Astrocyte (in vitro differentiated cells and primary cell): Measurements from ENCODE around the gene UBL7. TPM values are rescaled to one million over a fixed set of nuclear protein-coding genes. Genes with fewer than 3 reads are reported as not detected.
A peak's percentile ranks its signal among the peaks of the same experiment; 100 is the strongest.

Experiments
- DNase-seq: peaks from one replicate; pipeline ENCODE4 v3.0.0-alpha.2; 2010; ENCODE audit warnings: low read depth
- FAIRE-seq: peaks from 2 replicates; lab custom pipeline; 2011; peaks lifted over from hg19 to GRCh38; lab: Jason Lieb, UNC
- H2AFZ ChIP-seq: 2 replicates; pipeline ENCODE4 v1.6.0; 2012; ENCODE audit warnings: low read depth, low read length, inconsistent platforms
- H3K27ac ChIP-seq: 2 replicates; pipeline ENCODE4 v1.5.1; 2011; ENCODE audit warnings: low read depth, low read length, inconsistent platforms
- H3K27me3 ChIP-seq: 2 replicates; pipeline ENCODE4 v1.6.0; 2011; ENCODE audit warnings: low read length, inconsistent platforms; ENCODE audit not compliant: insufficient read depth
- H3K36me3 ChIP-seq: 2 replicates; pipeline ENCODE4 v1.5.1; 2011; ENCODE audit warnings: low read length, inconsistent platforms; ENCODE audit not compliant: insufficient read depth
- H3K4me1 ChIP-seq: 2 replicates; pipeline ENCODE4 v1.5.1; 2011; ENCODE audit warnings: low read length, inconsistent platforms; ENCODE audit not compliant: insufficient read depth
- H3K4me2 ChIP-seq: 2 replicates; pipeline ENCODE4 v1.6.0; 2012; ENCODE audit warnings: low read length, inconsistent platforms
- H3K4me3 ChIP-seq: 2 replicates; pipeline ENCODE4 v1.5.1; 2011; ENCODE audit warnings: low read depth, mild to moderate bottlenecking, low read length, inconsistent platforms; ENCODE audit not compliant: insufficient read depth
- H3K79me2 ChIP-seq: 2 replicates; pipeline ENCODE4 v1.6.0; 2012; ENCODE audit warnings: mild to moderate bottlenecking, low read length, inconsistent platforms; ENCODE audit not compliant: insufficient read depth
- H3K9ac ChIP-seq: 2 replicates; pipeline ENCODE4 v1.6.0; 2012; ENCODE audit warnings: mild to moderate bottlenecking, low read length, inconsistent platforms
- H3K9me3 ChIP-seq: 2 replicates; pipeline ENCODE4 v1.5.1; 2012; ENCODE audit warnings: low read depth, mild to moderate bottlenecking, low read length, inconsistent platforms; ENCODE audit not compliant: insufficient read depth
- H4K20me1 ChIP-seq: 2 replicates; pipeline ENCODE4 v1.6.0; 2012; ENCODE audit warnings: low read length, inconsistent platforms; ENCODE audit not compliant: insufficient read depth
- H3K27ac Mint-ChIP-seq: one replicate; pipeline ENCODE4 v1.8.0; 2021; ENCODE audit warnings: mild to moderate bottlenecking, mixed read lengths; ENCODE audit not compliant: unreplicated experiment
- H3K27me3 Mint-ChIP-seq: one replicate; pipeline ENCODE4 v1.8.0; 2021; ENCODE audit warnings: low read depth, mixed read lengths; ENCODE audit not compliant: unreplicated experiment
- H3K36me3 Mint-ChIP-seq: one replicate; pipeline ENCODE4 v1.8.0; 2021; ENCODE audit warnings: low read depth, mixed read lengths; ENCODE audit not compliant: unreplicated experiment
- H3K4me1 Mint-ChIP-seq: one replicate; pipeline ENCODE4 v1.8.0; 2021; ENCODE audit warnings: low read depth, mixed read lengths; ENCODE audit not compliant: unreplicated experiment
- H3K4me3 Mint-ChIP-seq: one replicate; pipeline ENCODE4 v1.8.0; 2021; ENCODE audit warnings: mild to moderate bottlenecking, moderate library complexity, mixed read lengths; ENCODE audit not compliant: unreplicated experiment
- H3K9me3 Mint-ChIP-seq: one replicate; pipeline ENCODE4 v1.8.0; 2021; ENCODE audit warnings: mild to moderate bottlenecking, mixed read lengths; ENCODE audit not compliant: unreplicated experiment
- EZH2 ChIP-seq: IDR thresholded peaks from 2 replicates; pipeline ENCODE4 v1.6.1; 2012; ENCODE audit warnings: mild to moderate bottlenecking, low read length, inconsistent platforms; ENCODE audit not compliant: insufficient read depth
- total RNA-seq: library from RNA; stranded (reverse); gene quantifications from 2 replicates; pipeline ENCODE4 v1.2.1, GENCODE V29; 2021
- TF ChIP-seq, protein P1 (sequence below): IDR thresholded peaks from 2 replicates; pipeline ENCODE4 v1.5.1; 2011; ENCODE audit warnings: low read depth, mild to moderate bottlenecking, inconsistent platforms, low read length, moderate library complexity; ENCODE audit not compliant: insufficient read depth

Gene UBL7
- total RNA-seq, 1 donor from 2014 or later = 40.9 TPM

DNA sequence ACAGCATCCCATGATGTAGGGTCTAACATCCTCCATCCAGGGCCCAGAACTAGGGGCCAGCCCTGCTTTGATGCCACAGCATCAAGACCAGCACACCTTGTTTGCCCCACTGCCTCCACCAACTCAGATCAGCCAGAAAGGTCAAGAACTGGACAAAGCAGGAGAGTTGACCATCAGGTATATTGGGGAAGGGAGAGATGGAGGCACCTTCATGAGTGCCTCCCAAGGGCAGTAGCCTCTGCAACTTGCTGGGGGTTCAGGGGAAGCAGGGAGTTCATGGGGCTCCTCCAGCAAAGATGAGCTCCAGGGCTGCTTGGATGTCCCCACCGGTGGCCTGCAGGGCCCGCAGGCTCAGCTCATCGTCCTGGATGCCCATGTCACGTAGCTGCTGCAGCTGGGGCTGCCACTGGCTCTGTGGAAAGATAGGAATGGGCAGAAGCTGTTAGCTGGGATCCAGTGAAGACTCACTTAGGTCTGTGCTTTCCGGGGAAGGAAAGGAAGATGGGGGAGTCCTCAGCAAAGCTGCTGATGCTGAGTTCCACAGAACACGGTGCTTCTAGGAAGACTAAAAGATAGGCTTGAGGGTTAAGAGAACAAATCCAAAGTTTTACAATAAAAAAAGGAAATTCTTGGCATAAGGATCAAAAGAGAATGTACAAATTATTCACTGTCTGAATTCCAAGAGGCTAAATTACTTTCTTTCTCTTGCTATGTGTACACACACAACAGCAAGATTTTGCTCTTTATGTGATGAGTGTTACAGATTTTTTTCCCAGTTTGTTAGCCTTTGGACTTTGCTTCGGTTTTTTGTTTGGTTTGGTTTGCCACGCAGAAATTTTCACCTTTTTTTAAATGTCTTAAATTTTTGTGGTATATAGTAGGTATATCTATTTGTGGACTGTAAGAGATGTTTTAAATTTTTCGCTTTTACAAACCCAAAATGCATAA lies 14.9 kb downstream of the UBL7 start:
- no peaks in the 10 kb centered on the region for H3K9me3 Mint-ChIP-seq

DNA sequence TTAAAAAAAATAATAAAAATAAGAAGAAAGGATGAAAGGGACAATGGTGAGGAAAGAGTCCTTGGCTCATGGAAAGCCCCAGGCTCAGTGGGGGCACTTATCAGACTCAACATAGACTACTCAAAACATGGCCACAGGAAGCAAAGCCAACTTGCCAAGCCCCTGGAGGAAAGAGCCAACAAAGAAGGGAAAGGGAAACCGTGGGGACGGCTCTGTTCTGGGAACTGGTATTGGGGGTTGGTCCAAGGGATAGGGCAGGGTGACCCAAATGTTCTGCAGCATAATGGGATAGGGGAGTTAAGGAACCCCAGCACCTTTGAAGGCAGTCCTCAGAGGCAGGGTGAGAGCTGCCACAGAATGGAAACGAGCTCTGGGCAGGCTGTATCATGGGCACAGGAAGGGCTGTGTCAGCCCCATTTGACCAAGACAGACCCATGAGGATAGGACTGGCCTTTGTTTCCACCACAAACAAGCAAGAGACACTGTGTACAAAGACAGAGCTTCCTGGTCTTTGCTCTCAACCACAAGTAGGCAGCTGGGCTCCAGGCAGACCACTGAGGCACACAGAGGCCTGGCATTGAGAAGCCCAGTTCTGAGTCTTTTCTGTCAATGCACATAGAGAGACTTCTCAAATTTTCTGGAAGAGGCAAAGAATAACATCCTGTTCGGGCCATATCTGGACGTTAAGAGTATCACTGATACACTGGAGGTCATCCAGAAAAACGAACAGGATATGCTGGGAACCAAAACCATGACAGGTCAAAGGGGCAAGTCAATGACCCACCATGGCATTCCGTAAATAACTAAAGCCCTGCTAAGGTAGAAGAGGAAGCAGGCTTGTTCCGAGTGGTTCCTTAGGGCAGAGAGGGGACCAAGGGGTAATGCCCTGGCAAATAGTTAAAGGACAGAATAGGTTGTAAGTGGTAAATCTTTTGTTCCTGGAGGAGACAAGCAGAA lies 16.6 kb downstream of the UBL7 start:
- peaks cover 10% of the 10 kb centered on the region for H3K4me1 ChIP-seq
- no peak overlapping the region for H2AFZ ChIP-seq
- DNase-seq (no peak), FAIRE-seq (no peak)
- TF ChIP-seq, protein P1, sequence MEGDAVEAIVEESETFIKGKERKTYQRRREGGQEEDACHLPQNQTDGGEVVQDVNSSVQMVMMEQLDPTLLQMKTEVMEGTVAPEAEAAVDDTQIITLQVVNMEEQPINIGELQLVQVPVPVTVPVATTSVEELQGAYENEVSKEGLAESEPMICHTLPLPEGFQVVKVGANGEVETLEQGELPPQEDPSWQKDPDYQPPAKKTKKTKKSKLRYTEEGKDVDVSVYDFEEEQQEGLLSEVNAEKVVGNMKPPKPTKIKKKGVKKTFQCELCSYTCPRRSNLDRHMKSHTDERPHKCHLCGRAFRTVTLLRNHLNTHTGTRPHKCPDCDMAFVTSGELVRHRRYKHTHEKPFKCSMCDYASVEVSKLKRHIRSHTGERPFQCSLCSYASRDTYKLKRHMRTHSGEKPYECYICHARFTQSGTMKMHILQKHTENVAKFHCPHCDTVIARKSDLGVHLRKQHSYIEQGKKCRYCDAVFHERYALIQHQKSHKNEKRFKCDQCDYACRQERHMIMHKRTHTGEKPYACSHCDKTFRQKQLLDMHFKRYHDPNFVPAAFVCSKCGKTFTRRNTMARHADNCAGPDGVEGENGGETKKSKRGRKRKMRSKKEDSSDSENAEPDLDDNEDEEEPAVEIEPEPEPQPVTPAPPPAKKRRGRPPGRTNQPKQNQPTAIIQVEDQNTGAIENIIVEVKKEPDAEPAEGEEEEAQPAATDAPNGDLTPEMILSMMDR = no peak
- TF ChIP-seq EZH2 = no peak
- H3K27me3 ChIP-seq = no peaks in the 10 kb centered on the region
- Mint-ChIP-seq H3K27ac (no peak overlapping the region), H3K27me3 (peaks cover 9% of the 10 kb centered on the region), H3K36me3 (peaks cover 31% of the 10 kb centered on the region), H3K4me1 (peaks cover 15% of the 10 kb centered on the region), H3K9me3 (no peaks in the 10 kb centered on the region), H3K4me3 (no peak overlapping the region)
- no peak overlapping the region for H3K9ac ChIP-seq
- H3K79me2 ChIP-seq = no peaks in the 10 kb centered on the region
- no peaks in the 10 kb centered on the region for H3K9me3 ChIP-seq
- H3K4me2 ChIP-seq = no peak overlapping the region
- no peak overlapping the region for H3K27ac ChIP-seq
- peaks cover 18% of the 10 kb centered on the region for H3K36me3 ChIP-seq
- no peak overlapping the region for H3K4me3 ChIP-seq
- no peaks in the 10 kb centered on the region for H4K20me1 ChIP-seq

More for the DNA sequence above, 14.9 kb downstream of the UBL7 start:
- H3K4me3 Mint-ChIP-seq = no peak overlapping the region
- Histone ChIP-seq H3K27me3 (no peaks in the 10 kb centered on the region), H3K4me3 (no peak overlapping the region), H3K4me2 (no peak overlapping the region), H3K4me1 (peaks cover 10% of the 10 kb centered on the region), H3K79me2 (no peaks in the 10 kb centered on the region), H3K27ac (no peak overlapping the region), H3K9ac (no peak overlapping the region), H2AFZ (no peak overlapping the region), H3K36me3 (peaks cover 19% of the 10 kb centered on the region), H3K9me3 (no peaks in the 10 kb centered on the region), H4K20me1 (no peaks in the 10 kb centered on the region)
- DNase-seq = peak; percentile 24
- no peak for FAIRE-seq
- H3K27me3 Mint-ChIP-seq = peaks cover 4% of the 10 kb centered on the region
- no peak overlapping the region for H3K27ac Mint-ChIP-seq
- TF ChIP-seq, protein P1 = no peak
- no peak for TF ChIP-seq EZH2
- H3K4me1 Mint-ChIP-seq = peaks cover 15% of the 10 kb centered on the region
- H3K36me3 Mint-ChIP-seq = peaks cover 44% of the 10 kb centered on the region
